Skeletal muscle tissue (tissue), 4 donors: ENCODE data around the gene PASK. TPM values are rescaled to one million over a fixed set of nuclear protein-coding genes. Genes with fewer than 3 reads are reported as not detected.
"Not testable (repeated sequence)": the region's sequence is repeated elsewhere in the genome, so short reads cannot be mapped to it uniquely, and the experiment has no call there.

Source experiments
- H3K27ac ChIP-seq: one replicate; pipeline ENCODE4 v1.7.0; 2013; ENCODE audit warnings: mild to moderate bottlenecking, low read depth, low read length, inconsistent platforms
- H3K27me3 ChIP-seq, 3 donors: one replicate each; pipeline ENCODE4 v1.7.0; 2013; ENCODE audit warnings: low read length in 3 of 3; ENCODE audit not compliant: control insufficient read depth in 3 of 3, insufficient read depth in 3 of 3
- H3K36me3 ChIP-seq, 3 donors: one replicate each; pipeline ENCODE4 v1.7.0; 2013; ENCODE audit warnings: low read length in 3 of 3; ENCODE audit not compliant: control insufficient read depth in 3 of 3, insufficient read depth in 3 of 3
- H3K4me1 ChIP-seq, 3 donors: one replicate each; pipeline ENCODE4 v1.7.0; 2013; ENCODE audit warnings: low read length in 3 of 3, mild to moderate bottlenecking in 3 of 3; ENCODE audit not compliant: control insufficient read depth in 3 of 3, insufficient read depth in 3 of 3
- H3K4me3 ChIP-seq, 3 donors: one replicate each; pipeline ENCODE4 v1.7.0; 2013; ENCODE audit warnings: low read length in 3 of 3
- H3K9ac ChIP-seq, 3 donors: one replicate each; pipeline ENCODE4 v1.7.0; 2013; ENCODE audit warnings: low read length in 3 of 3, mild to moderate bottlenecking in 3 of 3, moderate library complexity in 2 of 3, low read depth in 1 of 3
- H3K9me3 ChIP-seq, 3 donors: one replicate each; pipeline ENCODE4 v1.7.0; 2013; ENCODE audit warnings: low read length in 3 of 3; ENCODE audit not compliant: control insufficient read depth in 3 of 3
- total RNA-seq: library from RNA; depleted of rRNA; stranded (reverse); fragments of >200 nt; gene quantifications from one replicate; pipeline ENCODE4 v1.2.3, GENCODE V29; 2014
- donor health status: Osteomylitis.

Gene PASK
- total RNA-seq, 1 donor from 2014 or later, result 3.7 TPM

GRCh38 chr2:241096979-241097378 is 52.3 kb downstream of the PASK start:
- Histone ChIP-seq H3K27me3 (no peaks in the 10 kb centered on the region), H3K9me3 (no peaks in the 10 kb centered on the region), H3K27ac (no peak overlapping the region), H3K4me3 (no peak overlapping the region), H3K36me3 (peaks cover 40 to 64% (median 54%) of the 10 kb centered on the region in 3 donors), H3K4me1 (peaks cover 16 to 31% (median 18%) of the 10 kb centered on the region in 3 donors), H3K9ac (no peak overlapping the region)

GRCh38 chr2:241095594-241096290 is 53.5 kb downstream of the PASK start:
- H3K4me1 ChIP-seq, result peaks cover 9 to 26% (median 9%) of the 10 kb centered on the region in 3 donors
- no peaks in the 10 kb centered on the region for H3K27me3 ChIP-seq
- peaks cover 50 to 76% (median 65%) of the 10 kb centered on the region in 3 donors for H3K36me3 ChIP-seq
- no peak overlapping the region for H3K9ac ChIP-seq
- no peak overlapping the region for H3K4me3 ChIP-seq
- no peak overlapping the region for H3K27ac ChIP-seq
- H3K9me3 ChIP-seq, result no peaks in the 10 kb centered on the region

- no peak overlapping the region for H3K9ac ChIP-seq
- no peaks in the 10 kb centered on the region for H3K9me3 ChIP-seq
- no peak overlapping the region for H3K27ac ChIP-seq
- no peaks in the 10 kb centered on the region for H3K27me3 ChIP-seq
- H3K4me1 ChIP-seq, result peaks cover 3 to 18% (median 7%) of the 10 kb centered on the region in 3 donors
- H3K4me3 ChIP-seq, result no peak overlapping the region
- peaks cover 52 to 75% (median 71%) of the 10 kb centered on the region in 3 donors for H3K36me3 ChIP-seq
Observed at GRCh38 chr2:241094924-241095420, 54.3 kb downstream of the PASK start.

GRCh38 chr2:241094172-241094571 is 55.1 kb downstream of the PASK start:
- no peak overlapping the region for H3K27ac ChIP-seq
- peaks cover 3 to 17% (median 7%) of the 10 kb centered on the region in 3 donors for H3K4me1 ChIP-seq
- H3K36me3 ChIP-seq, result peaks cover 58 to 73% (median 69%) of the 10 kb centered on the region in 3 donors
- H3K27me3 ChIP-seq, result no peaks in the 10 kb centered on the region
- no peaks in the 10 kb centered on the region for H3K9me3 ChIP-seq
- no peak overlapping the region for H3K4me3 ChIP-seq
- H3K9ac ChIP-seq, result no peak overlapping the region

GRCh38 chr2:241093133-241093781 is 56.0 kb downstream of the PASK start:
- H3K27me3 ChIP-seq, result not testable (repeated sequence)
- Histone ChIP-seq H3K36me3 (peaks cover 67 to 79% (median 73%) of the 10 kb centered on the region in 3 donors), H3K4me1 (peaks cover 3 to 11% (median 4%) of the 10 kb centered on the region in 3 donors)

GRCh38 chr2:241092677-241093076 is 56.6 kb downstream of the PASK start:
- no peak overlapping the region for H3K4me3 ChIP-seq
- H3K9me3 ChIP-seq, result no peaks in the 10 kb centered on the region
- no peaks in the 10 kb centered on the region for H3K27me3 ChIP-seq
- H3K36me3 ChIP-seq, result peaks cover 71 to 85% (median 79%) of the 10 kb centered on the region in 3 donors
- peaks cover 3 to 10% (median 4%) of the 10 kb centered on the region in 3 donors for H3K4me1 ChIP-seq
- peak overlapping the region in 1 of 3 donors; percentile 25 for H3K9ac ChIP-seq
- peak overlapping the region; percentile 45 for H3K27ac ChIP-seq

More at GRCh38 chr2:241093133-241093781, 56.0 kb downstream of the PASK start:
- peak overlapping the region; percentile 45 for H3K27ac ChIP-seq
- H3K4me3 ChIP-seq, H3K9me3 ChIP-seq, H3K9ac ChIP-seq: not testable (repeated sequence)

- Histone ChIP-seq H3K4me1 (peaks cover 3 to 10% (median 4%) of the 10 kb centered on the region in 3 donors), H3K36me3 (peaks cover 75 to 86% (median 83%) of the 10 kb centered on the region in 3 donors), H3K27me3 (no peaks in the 10 kb centered on the region), H3K9ac (no peak overlapping the region), H3K4me3 (no peak overlapping the region), H3K27ac (no peak overlapping the region), H3K9me3 (no peaks in the 10 kb centered on the region)
Observed at GRCh38 chr2:241091734-241092445, 57.4 kb downstream of the PASK start.

GRCh38 chr2:241091201-241091600 is 58.1 kb downstream of the PASK start:
- H3K36me3 ChIP-seq, result peaks cover 72 to 88% (median 87%) of the 10 kb centered on the region in 3 donors
- H3K9ac ChIP-seq, result no peak overlapping the region
- H3K27me3 ChIP-seq, result no peaks in the 10 kb centered on the region
- H3K4me3 ChIP-seq, result no peak overlapping the region
- no peak overlapping the region for H3K27ac ChIP-seq
- peaks cover 3 to 10% (median 4%) of the 10 kb centered on the region in 3 donors for H3K4me1 ChIP-seq
- no peaks in the 10 kb centered on the region for H3K9me3 ChIP-seq

- H3K27me3 ChIP-seq, result no peaks in the 10 kb centered on the region
- H3K36me3 ChIP-seq, result peaks cover 57 to 78% (median 72%) of the 10 kb centered on the region in 3 donors
- H3K9me3 ChIP-seq, result no peaks in the 10 kb centered on the region
- H3K4me1 ChIP-seq, result peaks cover 3 to 10% (median 4%) of the 10 kb centered on the region in 3 donors
- H3K9ac ChIP-seq, result no peak overlapping the region
- no peak overlapping the region for H3K4me3 ChIP-seq
- H3K27ac ChIP-seq, result no peak overlapping the region
Observed at GRCh38 chr2:241088791-241089732, 60.2 kb downstream of the PASK start.
